GM19438 (cell line): ENCODE data around the gene IBA57.
"Not testable (repeated sequence)": the region's sequence is repeated elsewhere in the genome, so short reads cannot be mapped to it uniquely, and the experiment has no call there.

Source experiments
- ATAC-seq: cut with Tn5 transposase; IDR thresholded peaks from one replicate; pipeline ENCODE4 v1.9.1; 2021; ENCODE audit warnings: low read depth; ENCODE audit not compliant: unreplicated experiment

IBA57 gene

DNA sequence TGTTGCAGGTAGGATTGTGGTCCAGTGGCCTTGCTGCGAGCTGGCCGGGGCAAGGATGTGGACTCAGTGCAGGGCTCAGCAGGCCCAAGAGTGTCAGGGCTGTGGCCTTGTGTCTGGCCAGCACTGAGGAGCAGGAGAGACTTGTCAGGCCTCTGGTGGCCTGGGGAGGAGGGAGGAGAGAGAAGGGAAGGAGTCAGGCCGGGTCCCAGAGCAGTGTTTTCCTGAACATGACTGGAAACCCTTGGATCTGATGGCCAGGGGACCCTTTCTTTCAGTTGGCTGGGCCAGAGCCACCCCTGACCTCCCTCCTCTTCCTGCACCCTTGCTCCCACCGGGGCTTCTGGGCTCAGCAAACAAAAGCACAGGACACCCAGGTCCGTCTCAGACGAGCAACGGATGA, 5.1 kb downstream of the IBA57 start:
- ATAC-seq, result no peak

DNA sequence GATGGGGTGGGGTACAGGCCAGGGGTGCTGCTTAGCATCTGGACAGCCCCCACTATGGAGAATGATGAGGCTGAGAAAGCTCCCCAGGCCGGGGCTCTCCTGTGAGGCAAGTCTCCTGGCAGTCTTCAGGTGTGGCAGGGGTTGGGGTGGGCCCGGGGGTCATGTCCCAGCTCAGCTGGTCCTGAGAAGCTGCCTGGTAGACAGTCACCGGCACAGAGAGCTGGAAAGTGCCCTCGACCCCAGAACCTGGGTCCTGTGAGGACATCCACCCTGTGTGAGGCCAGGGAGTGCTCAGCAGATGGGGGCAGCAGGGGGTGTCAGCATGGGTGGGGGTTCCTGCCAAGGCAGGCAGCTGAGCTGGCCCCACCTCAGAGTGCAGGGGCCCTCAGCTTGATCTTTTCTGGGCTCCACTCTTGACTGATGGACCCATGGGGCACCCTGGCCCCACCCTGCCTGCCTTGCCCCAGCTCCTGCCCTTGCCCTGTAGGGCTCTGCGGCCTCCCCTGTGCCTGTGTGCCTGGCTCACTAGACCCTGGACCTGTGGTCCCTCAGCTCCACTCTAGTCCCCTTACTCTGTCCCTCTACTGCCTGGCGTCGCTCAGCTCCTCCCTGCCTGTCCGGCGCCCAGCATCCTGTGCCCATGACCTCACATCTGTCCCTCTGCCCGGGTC, 5.8 kb downstream of the IBA57 start:
- no peak for ATAC-seq

DNA sequence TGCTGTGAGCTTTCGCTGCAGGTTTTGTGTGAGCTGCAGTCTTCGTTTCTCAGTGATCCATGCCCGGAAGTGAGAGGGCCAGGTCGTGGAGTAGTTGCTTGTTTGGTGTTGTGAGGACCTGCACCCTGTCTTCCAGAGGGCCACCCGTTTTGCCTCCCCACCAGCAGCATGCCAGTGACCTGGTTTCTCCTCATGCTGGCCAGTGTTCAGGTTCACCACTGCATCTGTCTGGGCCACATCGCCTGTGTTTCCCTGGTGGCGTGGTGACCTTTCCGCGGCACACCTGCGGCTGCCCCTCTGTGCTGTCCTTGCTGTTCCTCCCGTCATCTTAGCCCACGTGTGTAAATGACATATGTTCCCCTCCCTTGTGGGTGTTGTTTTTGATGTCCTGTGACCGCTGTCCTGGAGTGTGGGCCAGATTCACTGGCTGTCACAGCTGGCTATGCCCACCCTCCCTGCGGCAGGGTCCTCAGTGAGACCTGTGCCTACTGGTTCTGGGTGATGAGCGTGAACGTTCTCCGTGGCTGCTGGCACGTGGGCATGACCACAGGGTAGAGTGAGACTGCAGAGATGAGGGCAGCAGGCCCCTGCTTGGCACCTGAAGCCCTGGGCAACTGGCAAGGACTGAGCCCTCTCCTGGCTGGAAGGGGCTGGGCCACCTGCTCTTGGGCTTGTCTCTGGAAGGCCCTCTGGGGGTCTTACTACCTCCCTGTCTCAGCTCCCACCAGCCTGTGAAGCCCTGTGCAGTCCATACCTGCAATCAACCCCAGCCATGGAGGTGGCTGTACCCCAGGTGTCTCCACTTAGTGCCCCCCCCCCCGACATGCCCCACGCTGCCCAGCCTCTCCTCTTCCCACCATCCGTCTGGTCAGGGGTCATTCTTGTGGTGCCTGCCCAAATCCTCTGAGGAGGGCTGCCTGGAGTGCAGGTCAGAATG, 7.3 kb downstream of the IBA57 start:
- no peak for ATAC-seq

DNA sequence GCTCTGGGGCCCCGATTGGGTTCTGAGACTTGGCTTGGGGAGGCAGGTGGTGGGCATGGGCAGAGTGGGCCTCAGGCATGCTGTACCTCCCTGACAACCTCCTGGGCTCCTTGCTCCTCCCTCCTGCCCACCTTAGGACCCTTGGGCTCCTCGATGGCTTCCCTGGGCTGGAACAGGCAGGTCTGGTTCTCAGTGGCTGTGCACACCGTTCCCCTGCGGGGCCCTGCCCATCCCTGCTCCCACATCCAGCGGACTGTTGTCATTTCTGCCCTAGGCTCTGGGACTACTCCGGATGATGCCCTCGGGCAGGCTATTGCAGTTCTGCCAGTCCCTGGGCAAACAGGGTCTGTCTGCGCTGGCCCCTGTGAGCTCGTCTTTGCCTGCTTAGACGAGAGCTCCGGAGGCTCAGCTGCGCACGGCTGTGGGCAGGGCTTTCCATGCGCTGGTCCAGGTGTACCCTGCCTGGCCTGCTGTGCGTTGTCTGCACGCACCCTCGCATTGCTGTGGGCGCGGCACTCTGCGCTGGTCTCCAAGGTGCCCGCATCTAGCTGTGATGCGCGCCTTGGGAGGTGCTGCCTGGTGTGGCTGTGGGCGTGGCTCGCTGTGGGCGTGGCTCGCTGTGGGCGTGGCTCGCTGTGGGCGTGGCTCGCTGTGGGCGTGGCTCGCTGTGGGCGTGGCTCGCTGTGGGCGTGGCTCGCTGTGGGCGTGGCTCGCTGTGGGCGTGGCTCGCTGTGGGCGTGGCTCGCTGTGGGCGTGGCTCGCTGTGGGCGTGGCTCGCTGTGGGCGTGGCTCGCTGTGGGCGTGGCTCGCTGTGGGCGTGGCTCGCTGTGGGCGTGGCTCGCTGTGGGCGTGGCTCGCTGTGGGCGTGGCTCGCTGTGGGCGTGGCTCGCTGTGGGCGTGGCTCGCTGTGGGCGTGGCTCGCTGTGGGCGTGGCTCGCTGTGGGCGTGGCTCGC, 8.2 kb downstream of the IBA57 start:
- not testable (repeated sequence) for ATAC-seq

DNA sequence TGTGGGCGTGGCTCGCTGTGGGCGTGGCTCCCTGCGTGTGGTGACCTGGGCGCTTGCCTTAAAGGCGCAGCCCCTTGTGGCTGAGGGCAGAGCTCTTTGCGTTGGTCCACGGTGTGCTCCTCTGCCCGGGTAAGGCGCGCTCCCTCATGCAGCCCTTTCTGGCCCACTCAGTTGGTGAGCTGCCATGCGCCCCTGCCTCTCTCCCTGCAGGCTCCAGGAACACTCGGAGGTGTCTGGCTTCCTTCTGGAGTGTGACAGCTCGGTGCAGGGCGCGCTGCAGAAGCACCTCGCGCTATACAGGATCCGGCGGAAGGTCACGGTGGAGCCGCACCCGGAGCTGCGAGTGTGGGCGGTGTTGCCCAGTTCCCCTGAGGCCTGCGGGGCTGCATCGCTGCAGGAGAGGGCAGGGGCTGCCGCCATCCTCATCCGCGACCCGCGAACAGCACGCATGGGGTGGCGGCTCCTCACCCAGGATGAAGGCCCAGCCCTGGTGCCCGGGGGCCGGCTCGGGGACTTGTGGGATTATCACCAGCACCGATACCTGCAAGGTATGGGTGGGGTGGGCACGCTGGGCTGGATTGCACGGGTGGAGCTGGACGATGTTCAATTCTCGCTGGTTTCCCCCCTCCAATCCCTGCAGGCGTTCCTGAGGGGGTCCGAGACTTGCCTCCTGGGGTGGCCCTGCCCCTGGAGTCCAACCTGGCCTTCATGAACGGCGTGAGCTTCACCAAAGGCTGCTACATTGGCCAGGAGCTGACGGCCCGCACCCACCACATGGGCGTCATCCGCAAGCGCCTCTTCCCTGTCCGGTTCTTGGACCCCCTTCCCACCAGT, 9.1 kb downstream of the IBA57 start:
- no peak for ATAC-seq

DNA sequence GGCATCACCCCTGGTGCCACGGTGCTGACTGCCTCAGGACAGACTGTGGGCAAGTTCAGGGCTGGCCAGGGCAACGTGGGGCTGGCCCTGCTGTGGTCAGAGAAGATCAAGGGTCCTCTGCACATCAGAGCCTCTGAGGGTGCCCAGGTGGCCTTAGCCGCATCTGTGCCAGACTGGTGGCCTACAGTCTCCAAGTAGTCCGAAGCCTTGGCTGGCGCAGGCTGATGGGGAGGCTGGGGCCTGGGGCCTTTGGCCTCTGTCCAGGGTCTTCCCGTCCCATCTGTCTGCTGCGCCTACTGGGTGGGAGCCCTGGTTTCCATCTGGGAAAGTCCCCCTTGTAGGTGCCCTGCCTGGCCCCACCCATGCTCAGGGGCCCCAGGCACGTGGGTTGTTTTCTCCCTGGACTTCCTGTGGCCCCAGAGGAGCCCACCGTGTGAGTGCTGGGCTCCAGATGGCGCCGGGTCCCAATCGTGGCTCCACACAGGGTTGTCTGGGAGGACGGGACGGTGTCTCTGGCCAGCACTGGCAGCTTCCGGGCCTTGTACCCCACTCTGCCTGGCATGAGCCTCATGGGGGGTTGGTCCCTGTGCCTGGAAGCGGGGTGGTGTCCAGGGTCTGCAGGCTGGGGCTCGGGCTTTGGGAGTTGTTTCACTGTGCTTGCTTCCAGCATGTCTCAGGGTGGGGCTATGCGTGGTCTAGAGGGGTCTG, 9.9 kb downstream of the IBA57 start:
- no peak for ATAC-seq

DNA sequence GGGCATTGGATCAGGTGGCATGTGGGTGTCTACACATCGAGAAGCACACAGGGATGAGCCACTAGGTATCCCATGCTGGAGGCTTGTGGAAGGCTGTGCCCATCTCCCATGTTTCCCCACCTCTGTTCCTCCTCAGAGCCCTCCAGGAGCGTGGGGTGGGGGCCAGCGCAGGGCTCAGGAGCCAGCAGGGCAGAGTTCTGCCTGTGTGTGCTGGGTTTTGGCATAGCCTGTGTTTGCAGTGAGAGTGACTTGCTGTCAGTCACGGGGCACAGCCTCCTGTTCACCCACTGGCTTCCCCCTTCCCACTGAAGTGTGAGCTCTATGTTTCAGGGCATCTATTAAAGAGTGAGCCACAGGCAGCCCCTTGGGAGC, 10.4 kb downstream of the IBA57 start:
- no peak for ATAC-seq

DNA sequence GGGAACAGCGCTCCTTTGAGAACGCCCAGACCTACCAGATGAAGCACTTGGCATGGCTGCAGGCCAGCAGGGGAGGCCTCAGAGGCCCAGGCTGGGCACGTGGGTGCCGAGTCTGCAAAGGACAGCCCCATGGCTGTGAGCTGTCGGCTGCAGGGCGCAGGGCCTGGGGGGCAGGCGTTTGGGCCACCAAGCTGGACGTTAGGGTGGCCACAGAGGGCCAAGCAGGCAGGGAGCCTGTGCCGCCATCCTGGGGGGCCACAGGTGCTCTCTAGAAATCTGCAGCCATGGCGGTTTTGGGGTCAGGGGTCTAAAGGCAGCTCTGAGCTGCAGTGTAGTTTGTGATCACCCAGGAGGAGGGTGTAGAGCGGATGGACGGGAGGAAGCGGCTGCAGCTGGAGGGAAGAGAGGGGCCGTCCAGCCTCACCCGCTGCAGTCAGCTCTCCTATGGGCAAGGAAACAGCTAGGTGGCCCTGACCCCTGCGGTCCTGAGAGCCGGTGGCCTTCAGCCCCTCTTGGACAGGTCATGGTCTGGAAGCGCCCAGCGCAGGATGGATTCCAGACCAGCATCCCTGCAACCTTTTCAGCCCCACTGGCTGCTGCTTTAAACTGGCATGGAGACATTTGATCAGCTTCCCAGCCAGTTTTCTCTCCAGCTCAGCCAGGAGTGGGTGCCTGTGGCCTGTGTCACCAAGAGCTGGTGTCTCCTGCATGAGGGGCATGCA, 11.0 kb downstream of the IBA57 start:
- no peak for ATAC-seq

DNA sequence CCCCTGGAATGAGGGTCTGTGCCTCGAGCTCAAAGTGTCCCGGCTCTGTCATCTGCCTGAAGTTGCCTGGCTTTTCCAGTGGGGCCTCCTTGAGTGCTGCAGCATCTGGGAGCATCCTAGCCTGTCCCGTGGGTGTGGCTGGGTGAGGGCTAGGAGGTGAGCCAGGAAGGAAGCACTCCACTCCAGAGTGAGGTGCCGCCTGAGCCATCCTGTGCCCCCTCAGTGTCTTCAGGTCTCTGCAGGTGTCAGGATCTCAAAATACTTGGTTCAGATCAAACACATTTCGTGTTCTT, 11.5 kb downstream of the IBA57 start:
- ATAC-seq, result no peak

DNA sequence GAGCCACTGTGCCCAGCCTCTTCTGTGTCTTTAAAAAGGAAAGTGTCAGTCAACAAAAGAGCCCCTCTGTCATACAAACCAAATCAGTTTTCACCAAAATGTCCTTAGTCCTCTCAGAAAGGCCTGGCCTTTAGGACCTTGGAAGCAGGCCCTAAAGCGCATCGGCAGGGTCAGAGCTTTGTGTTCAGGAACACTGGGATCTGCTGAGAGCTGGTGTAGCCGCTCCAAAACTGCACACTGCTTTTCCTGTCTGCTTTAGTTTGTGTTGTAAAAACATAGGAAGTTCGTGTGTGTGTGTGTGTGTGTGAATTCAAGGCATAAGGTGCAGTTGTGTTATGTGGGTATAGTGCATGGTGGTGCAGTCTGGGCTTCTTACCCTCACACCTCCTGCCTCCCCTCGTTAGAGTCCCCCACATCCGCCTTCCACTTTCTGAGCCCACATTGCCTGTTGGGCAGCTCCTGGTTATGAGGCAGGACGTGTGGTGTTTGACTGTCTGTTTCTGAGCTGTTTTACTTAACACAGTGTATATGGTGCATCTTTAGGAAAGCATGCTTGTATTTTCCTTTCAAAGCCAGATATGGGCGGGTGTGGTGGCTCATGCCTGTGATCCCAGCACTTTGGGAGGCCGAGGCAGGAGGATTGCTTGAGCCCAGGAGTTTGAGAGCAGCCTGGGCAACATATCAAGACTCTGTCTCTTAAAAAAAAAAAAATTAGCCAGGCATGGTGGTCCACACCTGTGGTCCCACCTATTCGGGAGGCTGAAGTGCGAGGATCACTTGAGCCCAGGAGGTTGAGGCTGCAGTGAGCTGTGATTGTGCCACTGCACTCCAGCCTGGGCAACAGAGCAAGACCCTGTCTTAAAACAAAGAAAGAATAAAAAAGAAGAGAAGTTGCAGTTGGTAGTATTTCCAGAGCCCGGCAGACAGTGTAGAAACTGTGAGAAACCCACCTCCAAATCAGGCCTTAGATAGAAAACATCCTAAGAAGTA, 12.4 kb downstream of the IBA57 start:
- no peak for ATAC-seq

DNA sequence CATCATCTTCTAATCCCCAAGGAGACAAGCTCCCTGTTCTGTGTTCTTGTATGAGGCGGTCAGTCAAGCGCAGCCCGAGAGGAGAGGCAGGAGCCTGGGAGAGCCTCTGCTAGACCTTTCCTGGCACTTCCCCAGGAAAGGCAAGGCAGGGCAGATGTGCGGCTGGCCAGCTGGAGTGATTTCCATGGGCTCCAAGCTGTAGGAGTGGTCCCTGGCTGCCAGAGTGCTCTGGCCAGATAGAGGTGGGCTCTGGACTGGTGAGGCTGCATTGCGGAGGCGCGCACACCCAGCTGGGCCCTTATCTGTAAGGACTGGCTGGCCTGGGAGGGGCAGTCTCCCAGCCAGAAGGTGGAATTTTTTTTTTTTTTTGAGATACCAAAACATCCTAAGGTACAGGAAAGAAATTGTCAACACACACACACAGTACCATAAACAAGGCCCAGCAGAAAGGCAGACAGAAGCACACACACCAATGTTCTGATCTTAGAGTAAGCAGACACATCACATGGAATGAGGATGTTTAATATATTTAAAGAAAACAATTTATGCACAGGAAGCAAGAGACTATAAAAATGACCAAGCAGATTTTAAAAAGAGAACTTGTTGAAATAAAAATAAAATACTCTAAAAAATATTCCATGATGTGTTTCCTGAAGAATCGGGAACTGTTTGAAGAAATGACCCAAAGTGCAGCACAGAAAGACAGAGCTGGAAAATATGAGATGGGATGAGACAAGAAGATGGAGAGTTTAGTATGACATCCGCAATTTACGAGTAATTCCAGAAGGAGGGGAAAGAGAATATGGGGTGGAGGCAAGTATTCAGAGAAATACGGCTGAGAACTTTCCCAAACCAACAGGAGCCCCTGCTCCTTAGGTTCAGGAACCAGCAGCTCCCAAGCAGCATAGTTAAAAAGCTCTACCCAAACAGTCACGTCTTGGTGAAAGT, 13.4 kb downstream of the IBA57 start:
- no peak for ATAC-seq

DNA sequence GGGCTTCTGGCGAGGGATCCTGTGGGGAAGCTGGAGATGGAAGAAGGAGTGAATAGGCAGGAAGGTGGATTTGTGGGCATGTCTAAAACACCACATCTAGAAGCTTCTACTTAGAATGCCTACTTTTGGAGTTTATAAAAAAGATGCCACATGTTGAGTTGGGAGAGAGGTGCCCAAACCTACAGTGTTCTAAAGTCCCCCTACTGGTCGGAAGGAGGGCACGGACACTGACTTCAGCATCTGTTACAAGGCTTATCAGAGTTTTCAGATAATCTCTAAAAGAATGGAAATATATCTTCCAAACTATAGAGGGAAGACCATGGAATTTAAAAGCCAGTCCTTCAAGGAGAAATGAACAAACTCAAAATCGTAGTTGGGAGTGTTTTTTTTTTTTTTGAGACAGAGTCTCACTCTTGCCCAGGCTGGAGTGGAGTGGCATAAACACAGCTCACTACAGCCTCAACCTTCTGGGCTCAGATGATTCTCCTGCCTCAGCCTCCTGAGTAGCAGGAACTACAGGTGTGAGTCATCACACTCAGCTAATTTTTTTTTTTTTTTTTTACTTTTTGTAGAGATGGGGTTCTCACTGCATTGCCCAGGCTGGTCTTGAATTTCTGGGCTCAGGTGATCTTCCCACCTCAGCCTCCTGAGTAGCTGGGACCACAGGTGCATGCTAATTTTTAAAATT, 14.8 kb downstream of the IBA57 start:
- no peak for ATAC-seq

DNA sequence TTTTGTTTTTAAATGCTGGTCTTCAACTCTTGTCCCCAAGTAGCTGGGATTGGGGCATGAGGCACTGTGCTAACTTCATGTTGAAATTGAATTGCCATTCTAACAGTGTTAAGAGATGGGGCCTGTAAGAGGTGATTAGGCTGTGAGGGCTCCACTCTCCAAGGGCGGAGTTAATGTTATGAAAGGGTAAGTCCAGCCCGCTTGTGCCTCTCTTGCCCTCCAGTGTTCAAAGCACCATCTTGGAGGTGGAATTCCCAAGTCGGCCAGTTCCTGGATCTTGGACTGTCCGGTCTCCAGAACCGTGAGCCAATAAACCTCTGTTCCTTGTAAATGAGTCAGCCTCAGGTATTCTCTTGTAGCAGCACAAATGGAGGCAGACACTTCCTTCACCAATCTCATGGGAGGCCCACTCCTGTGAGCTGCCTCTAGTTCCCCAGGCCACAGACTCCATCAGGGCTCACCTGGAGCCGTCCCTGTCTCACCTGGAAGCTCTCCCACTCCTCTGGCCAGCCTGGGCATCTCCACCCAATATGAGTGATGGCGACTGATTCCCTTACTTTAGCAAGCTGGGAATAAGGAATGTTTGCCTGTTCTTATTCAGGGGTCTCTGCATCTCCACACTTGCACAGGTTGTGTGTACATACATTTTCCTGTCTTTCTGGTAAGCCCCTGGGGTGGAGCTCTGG, 15.5 kb downstream of the IBA57 start:
- ATAC-seq, result no peak

DNA sequence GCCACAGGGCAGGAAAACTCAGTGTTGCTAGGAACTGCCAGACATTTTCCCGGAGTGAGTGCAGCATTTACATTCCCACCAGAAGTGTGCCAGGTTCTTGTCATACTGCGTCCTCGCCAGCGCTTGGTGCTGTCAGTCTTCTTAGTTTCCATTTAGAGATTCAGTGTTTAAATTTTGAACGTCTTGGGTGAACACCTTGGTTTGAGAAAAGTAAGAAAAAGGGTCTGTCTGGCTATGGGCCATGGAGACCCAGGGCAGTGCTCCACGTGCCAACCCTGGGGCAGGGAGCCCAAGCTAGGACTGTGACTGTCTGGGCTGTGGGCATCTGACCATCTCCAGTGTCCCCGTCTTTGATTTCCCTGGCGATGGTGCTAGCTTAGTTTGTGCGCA, 16.0 kb downstream of the IBA57 start:
- no peak for ATAC-seq

DNA sequence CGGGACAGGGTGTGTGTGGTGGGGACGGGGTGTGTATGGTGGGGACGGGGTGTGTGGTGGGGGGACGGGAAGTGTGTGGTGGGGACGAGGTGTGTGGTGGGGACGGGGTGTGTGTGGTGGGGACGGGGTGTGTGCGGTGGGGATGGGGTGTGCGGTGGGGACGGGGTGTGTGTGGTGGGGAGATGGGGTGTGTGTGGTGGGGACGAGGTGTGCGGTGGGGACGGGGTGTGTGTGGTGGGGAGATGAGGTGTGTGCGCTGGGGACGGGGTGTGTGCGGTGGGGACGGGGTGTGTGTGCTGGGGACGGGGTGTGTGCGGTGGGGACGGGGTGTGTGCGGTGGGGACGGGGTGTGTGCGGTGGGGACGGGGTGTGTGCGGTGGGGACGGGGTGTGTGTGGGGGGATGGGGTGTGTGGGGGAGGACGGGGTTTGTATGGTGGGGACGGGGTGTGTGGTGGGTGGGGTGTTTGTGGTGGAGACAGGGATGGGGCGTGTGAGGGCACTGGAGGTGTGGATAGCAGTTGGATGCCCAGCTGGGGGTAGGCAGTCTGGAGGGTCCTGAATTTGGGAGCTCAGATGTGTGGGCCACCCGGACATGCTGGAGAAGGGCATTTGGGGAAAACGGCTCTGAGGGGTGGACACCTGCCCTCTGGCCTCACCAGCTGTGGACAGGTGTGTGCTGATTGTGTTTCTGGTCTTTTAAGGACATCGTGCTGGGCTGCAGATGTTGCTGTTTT, 16.9 kb downstream of the IBA57 start:
- no peak for ATAC-seq
